Stimulated activated CD4-positive, alpha-beta T cell treated with anti-CD3 and anti-CD28 coated beads, TNF-alpha, amount 100 ng/mL, for 4 hours (primary cell): ENCODE results near the gene THEMIS2.
"Not testable (repeated sequence)": the region's sequence is repeated elsewhere in the genome, so short reads cannot be mapped to it uniquely, and the experiment has no call there.

Source experiments
- DNase-seq, 3 experiments: peaks; one replicate each; pipeline ENCODE4 v3.0.0-alpha.2; 2020; ENCODE audit warnings: low read depth in 3 of 3

The THEMIS2 gene

GRCh38 chr1:27872059-27872801, at the start of gene THEMIS2:
Gene THEMIS2 (plus strand): TSS chr1:27872544. CDS start chr1:27872572, 28 bp downstream.
- DNase-seq: peak; percentile 65 to 77 (median 66)

GRCh38 chr1:27823784-27824183, 48.6 kb upstream of the THEMIS2 start:
- no peak for DNase-seq

- no peak for DNase-seq
Observed at GRCh38 chr1:27824411-27824810, 47.9 kb upstream of the THEMIS2 start.

GRCh38 chr1:27829339-27829960, 42.9 kb upstream of the THEMIS2 start:
- not testable (repeated sequence) for DNase-seq

- DNase-seq: peak; percentile 67 to 81 (median 80)
Observed at GRCh38 chr1:27830621-27831440, 41.5 kb upstream of the THEMIS2 start, which contains the start of gene PPP1R8. Gene PPP1R8 (plus strand): TSS chr1:27830782. CDS start chr1:27830836, 54 bp downstream.

GRCh38 chr1:27831568-27832410, 40.6 kb upstream of the THEMIS2 start:
- no peak for DNase-seq

GRCh38 chr1:27832762-27833161, 39.6 kb upstream of the THEMIS2 start:
- DNase-seq: no peak

GRCh38 chr1:27833470-27833869, 38.9 kb upstream of the THEMIS2 start:
- no peak for DNase-seq

- no peak for DNase-seq
Observed at GRCh38 chr1:27835046-27835445, 37.3 kb upstream of the THEMIS2 start.

GRCh38 chr1:27835501-27835900, 36.8 kb upstream of the THEMIS2 start:
- no peak for DNase-seq

GRCh38 chr1:27849951-27850350, 22.4 kb upstream of the THEMIS2 start:
- DNase-seq: no peak

GRCh38 chr1:27855085-27855484, 17.3 kb upstream of the THEMIS2 start:
- DNase-seq: no peak

- no peak for DNase-seq
Observed at GRCh38 chr1:27856561-27857343, 15.6 kb upstream of the THEMIS2 start.

- DNase-seq: not testable (repeated sequence)
Observed at GRCh38 chr1:27857552-27857951, 14.8 kb upstream of the THEMIS2 start.

- peak; percentile 71 to 74 (median 74) for DNase-seq
Observed at GRCh38 chr1:27858072-27858948, 14.0 kb upstream of the THEMIS2 start.

GRCh38 chr1:27858949-27859576, 13.3 kb upstream of the THEMIS2 start:
- DNase-seq: no peak

- no peak for DNase-seq
Observed at GRCh38 chr1:27861436-27861835, 10.9 kb upstream of the THEMIS2 start.

GRCh38 chr1:27862004-27862403, 10.3 kb upstream of the THEMIS2 start:
- no peak for DNase-seq
